ENCODE results near the gene MRTFA. TPM values are rescaled to one million over a fixed set of nuclear protein-coding genes. Genes with fewer than 3 reads are reported as not detected.
A peak's percentile ranks its signal among the peaks of the same experiment; 100 is the strongest.

MRTFA gene
- total and polyA plus RNA-seq, 9 of the 15 experiments (the other 6 are each of a cell fraction or from before 2014, with no cell fraction given): 0.84 to 21.1 (median 3.7) TPM

DNA sequence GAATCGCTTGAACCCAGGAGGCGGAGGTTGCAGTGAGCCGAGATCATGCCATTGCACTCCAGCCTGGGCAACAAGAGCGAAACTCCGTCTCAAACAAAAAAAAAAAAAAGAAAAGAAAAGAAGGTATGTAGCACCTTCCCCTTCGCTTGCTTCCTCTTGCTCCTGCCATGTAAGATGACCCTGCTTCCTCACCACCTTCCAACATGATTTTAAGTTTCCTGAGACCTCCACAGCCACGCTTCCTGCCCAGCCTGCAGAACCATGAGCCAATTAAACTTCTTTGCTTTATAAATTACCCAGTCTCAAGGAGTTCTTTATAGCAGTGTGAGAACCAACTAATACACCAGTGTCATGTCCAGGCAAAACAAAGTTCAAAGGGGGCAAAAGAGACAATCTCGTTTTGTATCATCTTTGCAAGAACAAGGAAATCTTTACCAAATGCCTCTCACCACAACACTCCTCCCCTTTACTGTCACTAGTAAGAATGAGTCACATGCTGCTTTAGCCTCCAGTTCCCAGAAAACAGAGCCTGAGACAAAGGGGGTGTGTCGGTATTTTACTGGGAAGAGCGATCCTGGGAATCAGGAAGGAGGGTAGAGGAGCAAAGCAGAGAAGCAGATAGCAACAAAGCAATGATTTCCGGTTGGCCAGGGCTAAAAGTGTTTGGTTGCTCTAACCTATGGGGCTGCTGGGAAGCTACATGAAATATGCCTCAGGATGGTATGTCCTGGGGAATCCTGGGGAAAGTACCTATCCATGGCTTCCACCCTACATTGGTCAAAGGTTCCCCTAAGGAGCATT is 32.3 kb upstream of the MRTFA start (continued):
- TF ChIP-seq, protein P1, sequence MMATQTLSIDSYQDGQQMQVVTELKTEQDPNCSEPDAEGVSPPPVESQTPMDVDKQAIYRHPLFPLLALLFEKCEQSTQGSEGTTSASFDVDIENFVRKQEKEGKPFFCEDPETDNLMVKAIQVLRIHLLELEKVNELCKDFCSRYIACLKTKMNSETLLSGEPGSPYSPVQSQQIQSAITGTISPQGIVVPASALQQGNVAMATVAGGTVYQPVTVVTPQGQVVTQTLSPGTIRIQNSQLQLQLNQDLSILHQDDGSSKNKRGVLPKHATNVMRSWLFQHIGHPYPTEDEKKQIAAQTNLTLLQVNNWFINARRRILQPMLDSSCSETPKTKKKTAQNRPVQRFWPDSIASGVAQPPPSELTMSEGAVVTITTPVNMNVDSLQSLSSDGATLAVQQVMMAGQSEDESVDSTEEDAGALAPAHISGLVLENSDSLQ (IDR thresholded peaks at IDR 0.05): no peak
- TF ChIP-seq, protein P2, sequence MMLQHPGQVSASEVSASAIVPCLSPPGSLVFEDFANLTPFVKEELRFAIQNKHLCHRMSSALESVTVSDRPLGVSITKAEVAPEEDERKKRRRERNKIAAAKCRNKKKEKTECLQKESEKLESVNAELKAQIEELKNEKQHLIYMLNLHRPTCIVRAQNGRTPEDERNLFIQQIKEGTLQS (IDR thresholded peaks at IDR 0.05): peak; percentile 56; the same call in 1 of the 2 replicates
- TF ChIP-seq, protein P2 (CRISPR knock-in tag; conservative IDR thresholded peaks at IDR 0.05): no peak
- TF ChIP-seq SLC30A9 (CRISPR knock-in tag; IDR thresholded peaks at IDR 0.05) (no peak), SOX6 (IDR thresholded peaks at IDR 0.05) (peak; percentile 35; the same call in 1 of the 2 replicates), ZNF584 (CRISPR knock-in tag; IDR thresholded peaks at IDR 0.05; ENCODE audit: low read depth) (no peak), JUND (IDR thresholded peaks at IDR 0.05; ENCODE audit: borderline replicate concordance, low read depth, low read length) (peak; percentile 71), JUND (tag; IDR thresholded peaks at IDR 0.05; ENCODE audit: borderline replicate concordance, low read depth, low read length) (peak; percentile 65; the same call in 1 of the 3 replicates), CEBPG (CRISPR knock-in tag; IDR thresholded peaks at IDR 0.05) (peak; percentile 27; the same call in 1 of the 2 replicates), CEBPG (tag; conservative IDR thresholded peaks at IDR 0.05 in 1 of 2, IDR thresholded peaks at IDR 0.05 in 1 of 2) (no peak; a peak in 1 of 4 replicates), SMARCA4 (IDR thresholded peaks at IDR 0.05) (peak; percentile 34; the same call in 1 of the 2 replicates), ZBTB8A (IDR thresholded peaks at IDR 0.05; ENCODE audit: partially characterized antibody) (no peak), FOSL1 (tag; conservative IDR thresholded peaks at IDR 0.05) (peak; percentile 77)
- TF ChIP-seq, protein P3, sequence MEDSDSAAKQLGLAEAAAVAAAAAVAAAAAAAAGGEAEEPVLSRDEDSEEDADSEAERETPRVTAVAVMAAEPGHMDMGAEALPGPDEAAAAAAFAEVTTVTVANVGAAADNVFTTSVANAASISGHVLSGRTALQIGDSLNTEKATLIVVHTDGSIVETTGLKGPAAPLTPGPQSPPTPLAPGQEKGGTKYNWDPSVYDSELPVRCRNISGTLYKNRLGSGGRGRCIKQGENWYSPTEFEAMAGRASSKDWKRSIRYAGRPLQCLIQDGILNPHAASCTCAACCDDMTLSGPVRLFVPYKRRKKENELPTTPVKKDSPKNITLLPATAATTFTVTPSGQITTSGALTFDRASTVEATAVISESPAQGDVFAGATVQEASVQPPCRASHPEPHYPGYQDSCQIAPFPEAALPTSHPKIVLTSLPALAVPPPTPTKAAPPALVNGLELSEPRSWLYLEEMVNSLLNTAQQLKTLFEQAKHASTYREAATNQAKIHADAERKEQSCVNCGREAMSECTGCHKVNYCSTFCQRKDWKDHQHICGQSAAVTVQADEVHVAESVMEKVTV (CRISPR knock-in tag; IDR thresholded peaks at IDR 0.05): no peak
- TF ChIP-seq, protein P4, sequence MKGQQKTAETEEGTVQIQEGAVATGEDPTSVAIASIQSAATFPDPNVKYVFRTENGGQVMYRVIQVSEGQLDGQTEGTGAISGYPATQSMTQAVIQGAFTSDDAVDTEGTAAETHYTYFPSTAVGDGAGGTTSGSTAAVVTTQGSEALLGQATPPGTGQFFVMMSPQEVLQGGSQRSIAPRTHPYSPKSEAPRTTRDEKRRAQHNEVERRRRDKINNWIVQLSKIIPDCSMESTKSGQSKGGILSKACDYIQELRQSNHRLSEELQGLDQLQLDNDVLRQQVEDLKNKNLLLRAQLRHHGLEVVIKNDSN (CRISPR knock-in tag; IDR thresholded peaks at IDR 0.05): peak; percentile 75
- TF ChIP-seq, protein P5, sequence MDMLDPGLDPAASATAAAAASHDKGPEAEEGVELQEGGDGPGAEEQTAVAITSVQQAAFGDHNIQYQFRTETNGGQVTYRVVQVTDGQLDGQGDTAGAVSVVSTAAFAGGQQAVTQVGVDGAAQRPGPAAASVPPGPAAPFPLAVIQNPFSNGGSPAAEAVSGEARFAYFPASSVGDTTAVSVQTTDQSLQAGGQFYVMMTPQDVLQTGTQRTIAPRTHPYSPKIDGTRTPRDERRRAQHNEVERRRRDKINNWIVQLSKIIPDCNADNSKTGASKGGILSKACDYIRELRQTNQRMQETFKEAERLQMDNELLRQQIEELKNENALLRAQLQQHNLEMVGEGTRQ (CRISPR knock-in tag; IDR thresholded peaks at IDR 0.05): peak; percentile 56; the same call in 1 of the 2 replicates
- TF ChIP-seq, protein P6, sequence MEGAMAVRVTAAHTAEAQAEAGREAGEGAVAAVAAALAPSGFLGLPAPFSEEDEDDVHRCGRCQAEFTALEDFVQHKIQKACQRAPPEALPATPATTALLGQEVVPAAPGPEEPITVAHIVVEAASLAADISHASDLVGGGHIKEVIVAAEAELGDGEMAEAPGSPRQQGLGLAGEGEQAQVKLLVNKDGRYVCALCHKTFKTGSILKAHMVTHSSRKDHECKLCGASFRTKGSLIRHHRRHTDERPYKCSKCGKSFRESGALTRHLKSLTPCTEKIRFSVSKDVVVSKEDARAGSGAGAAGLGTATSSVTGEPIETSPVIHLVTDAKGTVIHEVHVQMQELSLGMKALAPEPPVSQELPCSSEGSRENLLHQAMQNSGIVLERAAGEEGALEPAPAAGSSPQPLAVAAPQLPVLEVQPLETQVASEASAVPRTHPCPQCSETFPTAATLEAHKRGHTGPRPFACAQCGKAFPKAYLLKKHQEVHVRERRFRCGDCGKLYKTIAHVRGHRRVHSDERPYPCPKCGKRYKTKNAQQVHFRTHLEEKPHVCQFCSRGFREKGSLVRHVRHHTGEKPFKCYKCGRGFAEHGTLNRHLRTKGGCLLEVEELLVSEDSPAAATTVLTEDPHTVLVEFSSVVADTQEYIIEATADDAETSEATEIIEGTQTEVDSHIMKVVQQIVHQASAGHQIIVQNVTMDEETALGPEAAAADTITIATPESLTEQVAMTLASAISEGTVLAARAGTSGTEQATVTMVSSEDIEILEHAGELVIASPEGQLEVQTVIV (CRISPR knock-in tag; IDR thresholded peaks at IDR 0.05; ENCODE audit: borderline replicate concordance): no peak
